ENCODE data around the gene CFAP45.

Gene CFAP45

GRCh38 chr1:159849626-159850366, 50.2 kb downstream of the CFAP45 start:
- DNase-seq (ENCODE audit: extremely low read depth, insufficient read length) = no peak
- no peak for TF ChIP-seq CTCF (IDR thresholded peaks at IDR 0.05; ENCODE audit: insufficient read depth, low read length, poor library complexity, severe bottlenecking)
- Histone ChIP-seq H3K4me3 (replicated peaks; ENCODE audit: low read depth, low read length) (no peak overlapping the region), H3K36me3 (ENCODE audit: control insufficient read depth, insufficient read depth, low read length) (no peaks in the 10 kb centered on the region), H3K27me3 (replicated peaks; ENCODE audit: control insufficient read depth, insufficient read depth, low read length) (no peaks in the 10 kb centered on the region; the same call in 1 of the 2 replicates)

- Histone ChIP-seq H3K4me3 (replicated peaks; ENCODE audit: low read depth, low read length) (no peak overlapping the region), H3K36me3 (ENCODE audit: control insufficient read depth, insufficient read depth, low read length) (no peaks in the 10 kb centered on the region), H3K27me3 (replicated peaks; ENCODE audit: control insufficient read depth, insufficient read depth, low read length) (no peaks in the 10 kb centered on the region; the same call in 1 of the 2 replicates)
- DNase-seq (ENCODE audit: extremely low read depth, insufficient read length) = no peak
- TF ChIP-seq CTCF (IDR thresholded peaks at IDR 0.05; ENCODE audit: insufficient read depth, low read length, poor library complexity, severe bottlenecking) = no peak
Observed at GRCh38 chr1:159848326-159848725, 51.6 kb downstream of the CFAP45 start.

- no peak for TF ChIP-seq CTCF (IDR thresholded peaks at IDR 0.05; ENCODE audit: insufficient read depth, low read length, poor library complexity, severe bottlenecking)
- Histone ChIP-seq H3K27me3 (replicated peaks; ENCODE audit: control insufficient read depth, insufficient read depth, low read length) (no peaks in the 10 kb centered on the region; the same call in 1 of the 2 replicates), H3K36me3 (ENCODE audit: control insufficient read depth, insufficient read depth, low read length) (no peaks in the 10 kb centered on the region), H3K4me3 (replicated peaks; ENCODE audit: low read depth, low read length) (no peak overlapping the region)
- no peak for DNase-seq (ENCODE audit: extremely low read depth, insufficient read length)
Observed at GRCh38 chr1:159847231-159847630, 52.7 kb downstream of the CFAP45 start.

GRCh38 chr1:159845751-159846629, 54.0 kb downstream of the CFAP45 start:
- Histone ChIP-seq H3K36me3 (ENCODE audit: control insufficient read depth, insufficient read depth, low read length) (no peaks in the 10 kb centered on the region), H3K4me3 (replicated peaks; ENCODE audit: low read depth, low read length) (no peak overlapping the region), H3K27me3 (replicated peaks; ENCODE audit: control insufficient read depth, insufficient read depth, low read length) (no peaks in the 10 kb centered on the region; the same call in 1 of the 2 replicates)
- DNase-seq (ENCODE audit: extremely low read depth, insufficient read length) = no peak
- TF ChIP-seq CTCF (IDR thresholded peaks at IDR 0.05; ENCODE audit: insufficient read depth, low read length, poor library complexity, severe bottlenecking) = no peak

- Histone ChIP-seq H3K27me3 (replicated peaks; ENCODE audit: control insufficient read depth, insufficient read depth, low read length) (no peaks in the 10 kb centered on the region; the same call in 1 of the 2 replicates), H3K36me3 (ENCODE audit: control insufficient read depth, insufficient read depth, low read length) (no peaks in the 10 kb centered on the region), H3K4me3 (replicated peaks; ENCODE audit: low read depth, low read length) (no peak overlapping the region)
- no peak for TF ChIP-seq CTCF (IDR thresholded peaks at IDR 0.05; ENCODE audit: insufficient read depth, low read length, poor library complexity, severe bottlenecking)
- no peak for DNase-seq (ENCODE audit: extremely low read depth, insufficient read length)
Observed at GRCh38 chr1:159843459-159843858, 56.5 kb downstream of the CFAP45 start.

Measured in GM06990 (cell line).